ENCODE measurements around the gene QKI.

QKI gene

DNA sequence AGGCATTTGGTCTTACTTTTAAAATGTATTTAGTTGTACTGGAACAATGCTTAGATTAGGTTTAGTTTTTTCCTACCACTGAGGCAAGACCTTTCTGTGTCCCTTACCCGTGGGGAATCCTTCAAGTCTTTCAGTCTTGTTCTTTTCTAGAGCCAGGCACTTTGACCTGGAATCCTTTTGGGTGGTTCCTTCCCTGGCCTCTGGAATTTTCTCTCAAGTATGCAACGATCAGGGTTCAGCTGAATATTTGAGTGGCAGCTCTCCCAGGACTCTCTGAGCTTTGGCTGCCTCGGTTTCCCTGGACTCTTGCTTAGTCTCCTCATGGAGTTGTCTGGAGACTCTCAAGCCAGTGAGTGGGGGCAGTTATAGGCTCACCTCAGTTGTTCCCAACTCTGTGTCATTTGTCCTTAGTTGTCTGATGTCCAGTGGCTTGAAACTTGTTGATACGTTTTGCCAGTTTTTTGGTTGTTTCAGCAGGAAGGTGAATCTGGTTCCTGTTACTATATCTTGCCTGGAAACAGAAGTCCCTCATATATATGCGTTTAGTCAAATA is 118.1 kb downstream of the QKI start:
- DNase-seq (ENCODE audit: low read depth, low spot score), result no peak

DNA sequence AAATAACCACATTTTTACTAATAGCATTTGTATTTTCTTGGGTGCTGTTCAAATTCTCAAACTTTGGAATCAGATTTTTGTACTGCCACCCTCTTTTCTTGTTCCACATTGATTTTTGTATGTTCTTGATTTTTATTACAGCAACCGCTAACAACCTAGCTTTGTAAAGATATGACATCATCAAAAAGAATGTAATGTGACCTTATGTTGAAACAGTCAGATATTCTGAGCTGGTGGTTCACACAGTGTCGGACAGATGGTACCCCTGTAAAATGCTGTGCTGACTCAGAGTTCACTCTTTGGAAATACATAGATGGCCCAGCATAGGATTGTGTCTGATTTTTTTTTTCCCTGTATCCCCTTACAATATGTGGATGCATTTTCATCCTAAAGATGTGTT is 118.9 kb downstream of the QKI start:
- peak; percentile 52 for DNase-seq (ENCODE audit: low read depth, low spot score)

DNA sequence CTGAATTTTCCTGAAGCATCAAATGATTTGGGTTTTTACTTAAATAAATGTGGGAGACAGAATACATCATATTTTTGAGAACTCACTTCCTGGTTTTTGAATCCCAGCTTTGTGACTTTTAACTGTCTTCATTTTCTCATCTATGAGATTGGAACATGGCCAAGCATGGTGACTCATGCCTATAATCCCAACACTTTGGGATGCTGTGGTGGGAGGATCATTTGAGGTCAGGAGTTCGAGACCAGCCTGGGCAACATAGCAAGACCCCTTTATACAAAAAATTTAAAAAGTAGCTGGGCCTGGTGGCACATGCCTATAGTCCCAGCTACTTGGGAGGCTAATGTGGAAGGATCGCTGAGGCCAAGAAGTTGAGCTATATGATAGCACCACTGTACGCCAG is 122.3 kb downstream of the QKI start:
- no peak for DNase-seq (ENCODE audit: low read depth, low spot score)

DNA sequence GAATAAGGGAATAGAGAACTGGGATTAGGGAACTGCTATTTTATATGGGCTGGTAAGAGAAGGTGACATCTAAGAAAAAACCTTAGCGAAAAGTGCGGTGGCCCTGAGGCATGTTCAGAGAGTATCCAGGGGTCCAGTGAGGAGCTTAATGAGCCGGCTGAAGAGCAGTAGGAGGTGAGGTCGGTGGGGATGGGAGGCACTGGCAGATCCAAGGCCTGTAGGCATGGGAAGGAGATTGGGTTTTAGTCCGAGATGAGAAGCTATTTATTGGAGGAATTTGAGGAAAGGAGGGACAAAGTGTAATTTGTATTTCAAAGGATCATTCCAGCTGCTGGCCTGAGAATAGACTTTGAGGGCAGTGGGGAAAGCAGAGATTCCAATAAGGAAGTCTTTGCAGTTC is 123.8 kb downstream of the QKI start:
- DNase-seq (ENCODE audit: low read depth, low spot score), result no peak

DNA sequence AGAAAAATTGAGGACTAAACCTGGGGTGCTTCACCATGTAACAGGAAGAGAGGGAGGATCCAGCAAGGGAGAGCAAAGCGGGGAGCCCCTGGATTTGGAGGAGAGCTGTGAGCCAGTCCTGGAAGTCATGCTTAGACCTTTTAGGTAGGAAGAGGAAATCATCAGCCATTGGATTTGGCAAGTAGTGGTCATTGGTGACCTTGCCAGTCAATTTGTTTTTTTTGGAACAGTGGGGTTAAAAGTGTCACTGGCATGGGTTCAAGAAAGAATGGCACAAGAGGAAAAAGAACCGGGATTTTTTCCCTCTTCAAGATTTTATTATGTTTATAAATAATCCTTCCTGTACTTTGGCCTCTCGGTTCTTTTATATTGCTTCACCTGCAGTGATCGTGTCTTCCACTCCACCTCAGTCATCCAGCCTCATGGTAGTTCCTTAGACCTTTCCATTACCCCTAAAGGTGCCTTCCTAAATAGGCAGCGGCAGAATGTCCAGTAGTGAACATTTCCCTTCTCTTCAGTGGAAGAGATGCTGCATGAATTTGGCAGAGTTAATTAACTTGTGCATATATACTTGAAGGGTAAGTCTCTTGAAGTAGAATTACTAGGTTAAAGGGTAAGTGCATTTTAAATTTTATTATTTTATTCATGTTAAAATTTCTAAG is 124.7 kb downstream of the QKI start:
- no peak for DNase-seq (ENCODE audit: low read depth, low spot score)

DNA sequence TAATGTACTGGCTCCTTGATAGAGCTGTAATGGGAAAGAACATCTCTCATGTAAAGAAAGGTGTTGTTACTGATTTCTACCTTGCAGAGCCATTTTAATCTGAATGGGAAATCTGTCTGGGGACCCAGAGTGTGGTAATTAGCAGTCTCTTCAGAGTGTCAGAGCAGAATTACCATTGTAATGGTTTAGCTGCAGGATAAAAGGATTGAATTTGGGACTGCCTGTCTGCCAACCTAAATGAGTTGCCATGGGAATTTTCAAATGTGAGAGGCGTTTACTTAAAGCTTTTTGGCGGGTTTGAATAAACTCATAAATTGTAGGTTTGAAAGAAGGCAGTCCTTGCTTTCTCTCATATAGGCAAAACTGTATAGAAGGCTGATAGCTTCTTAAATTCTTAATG is 128.8 kb downstream of the QKI start:
- DNase-seq (ENCODE audit: low read depth, low spot score), result no peak

DNA sequence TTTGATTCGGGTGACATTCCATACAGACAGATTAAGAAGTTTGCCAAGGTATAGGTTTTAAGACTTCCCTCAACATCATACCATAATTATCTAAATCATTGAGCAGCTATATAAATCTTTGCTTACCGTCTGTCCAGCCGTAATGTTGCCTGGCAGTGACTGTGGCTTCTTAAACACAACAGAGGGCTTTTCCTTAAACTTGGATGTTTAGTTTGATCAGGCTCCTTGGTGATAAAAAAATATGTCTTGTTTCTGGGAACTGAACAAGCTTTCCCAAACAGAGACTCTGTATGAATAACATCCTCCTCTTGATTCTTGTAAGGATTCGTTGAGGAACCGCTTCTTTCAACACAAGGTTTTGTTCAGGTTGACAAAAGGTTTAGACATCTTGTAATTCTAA is 130.9 kb downstream of the QKI start:
- no peak for DNase-seq (ENCODE audit: low read depth, low spot score)

DNA sequence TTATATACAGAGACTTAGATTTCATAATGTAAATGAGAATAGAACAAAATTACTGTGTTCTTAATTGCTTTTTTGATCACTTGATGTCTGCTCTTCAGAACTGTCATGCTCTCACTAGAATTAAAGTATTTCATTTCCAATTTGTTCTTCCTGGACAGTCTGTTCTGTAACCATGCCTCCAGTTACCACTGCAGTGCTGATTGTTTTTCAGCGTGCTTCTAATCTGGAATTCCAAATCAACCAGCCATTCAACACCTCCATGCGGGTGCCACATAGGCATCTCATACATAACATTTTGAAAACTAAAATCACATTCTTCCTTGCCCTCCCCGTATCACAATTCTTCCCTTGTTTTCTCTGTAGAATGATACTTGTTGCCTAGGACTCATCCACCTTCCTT is 132.8 kb downstream of the QKI start:
- DNase-seq (ENCODE audit: low read depth, low spot score), result no peak

DNA sequence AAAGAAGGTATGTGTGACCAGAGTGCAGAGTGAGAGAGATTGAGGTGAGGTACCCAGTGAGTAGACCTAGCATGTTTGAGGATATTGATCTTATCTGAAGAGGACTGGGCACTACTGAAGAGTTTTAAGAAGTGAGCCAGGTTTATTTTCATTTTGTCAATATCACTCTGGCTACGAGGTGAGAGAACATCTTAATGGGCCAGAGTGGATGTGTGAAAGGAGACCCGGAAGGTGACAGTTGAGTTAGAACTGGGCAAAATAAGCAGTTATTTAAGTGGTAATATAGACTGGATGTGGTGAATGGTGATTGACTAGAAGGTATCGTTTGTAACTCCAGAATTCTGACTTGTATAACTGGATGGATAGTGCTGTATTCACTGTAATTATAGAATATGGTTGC is 134.1 kb downstream of the QKI start:
- no peak for DNase-seq (ENCODE audit: low read depth, low spot score)

DNA sequence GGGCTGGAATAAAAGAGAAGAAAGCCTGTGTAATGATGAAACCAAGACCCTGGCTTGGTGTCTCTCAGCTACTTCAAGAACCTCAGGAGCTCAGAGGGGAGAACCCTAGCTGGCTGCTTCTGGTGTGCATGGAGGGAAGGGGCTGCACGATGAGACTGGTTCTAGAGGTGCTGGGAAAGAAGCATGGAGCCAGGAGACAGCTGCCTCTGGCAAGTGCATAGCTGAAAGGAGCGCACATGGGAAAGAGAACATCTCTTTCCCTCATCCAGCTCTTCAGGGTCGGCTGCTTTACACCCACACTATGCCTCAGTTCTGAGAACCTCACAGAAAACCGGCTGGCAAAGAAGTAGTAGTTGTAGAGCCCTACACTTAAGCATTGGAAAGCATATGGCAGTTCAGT is 139.5 kb downstream of the QKI start:
- DNase-seq (ENCODE audit: low read depth, low spot score), result no peak

DNA sequence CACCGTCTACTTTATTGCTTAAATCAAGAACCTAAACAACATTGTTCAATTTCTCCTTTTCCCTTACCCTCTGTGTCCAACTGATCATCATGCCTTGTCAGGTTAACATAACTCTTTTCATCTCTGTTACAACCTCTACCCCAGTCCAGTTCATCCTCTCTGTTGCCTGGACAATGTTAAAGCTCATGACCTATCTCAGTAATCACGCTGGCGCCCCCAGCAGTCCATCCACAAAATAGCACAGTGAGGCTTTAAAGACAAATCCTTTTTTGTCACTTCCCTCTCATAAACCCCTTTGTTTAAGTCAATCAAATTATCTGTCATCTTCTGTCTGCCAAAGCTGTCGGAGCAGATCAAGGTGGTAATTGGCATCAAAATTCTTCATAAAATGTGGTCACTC is 140.1 kb downstream of the QKI start:
- DNase-seq (ENCODE audit: low read depth, low spot score), result no peak

DNA sequence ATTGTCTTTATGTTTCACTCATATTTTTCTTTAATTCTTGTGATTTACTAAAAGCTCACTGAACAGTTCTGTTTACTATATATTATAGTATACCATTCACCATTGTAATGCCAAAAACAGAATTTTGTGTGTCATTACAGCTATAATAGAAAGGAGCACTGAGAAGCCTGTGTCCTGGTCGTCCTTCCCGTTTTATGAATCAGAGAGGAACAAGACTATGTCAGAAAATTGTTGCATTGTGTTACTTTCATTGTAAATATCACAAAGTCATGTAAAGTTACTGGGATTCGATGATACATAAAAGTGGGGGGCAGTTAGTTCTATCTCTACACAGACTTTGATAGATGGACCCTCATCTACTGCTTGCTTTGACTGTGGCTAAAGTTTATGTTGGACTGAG is 145.1 kb downstream of the QKI start:
- no peak for DNase-seq (ENCODE audit: low read depth, low spot score)

DNA sequence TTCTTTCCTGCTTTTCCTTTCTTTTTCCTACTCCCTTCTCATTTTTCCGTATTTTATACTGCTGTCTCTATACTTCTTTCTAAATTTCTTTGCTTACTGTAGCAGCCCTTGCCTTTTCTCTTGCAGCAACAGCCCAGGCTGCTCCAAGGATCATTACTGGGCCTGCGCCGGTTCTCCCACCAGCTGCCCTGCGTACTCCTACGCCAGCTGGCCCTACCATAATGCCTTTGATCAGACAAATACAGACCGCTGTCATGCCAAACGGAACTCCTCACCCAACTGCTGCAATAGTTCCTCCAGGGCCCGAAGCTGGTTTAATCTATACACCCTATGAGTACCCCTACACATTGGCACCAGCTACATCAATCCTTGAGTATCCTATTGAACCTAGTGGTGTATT is 148.8 kb downstream of the QKI start:
- no peak for DNase-seq (ENCODE audit: low read depth, low spot score)

DNA sequence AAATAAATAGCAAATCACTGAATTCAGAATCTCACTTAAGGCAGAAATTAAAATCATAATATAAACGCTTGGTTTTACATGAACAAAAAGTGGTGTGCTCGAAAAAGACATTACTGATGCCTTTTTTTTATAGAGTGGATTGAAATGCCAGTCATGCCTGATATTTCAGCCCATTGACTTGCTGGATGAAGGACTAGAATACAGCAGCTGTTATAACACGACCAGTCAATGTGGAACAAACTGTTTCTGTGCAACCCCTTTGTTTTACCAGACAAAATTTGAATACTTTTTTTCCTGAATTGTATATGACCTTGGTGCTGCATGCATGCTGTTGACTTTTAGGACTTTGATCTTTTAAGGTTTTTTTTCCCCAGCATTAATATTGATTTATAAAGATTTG is 150.0 kb downstream of the QKI start:
- no peak for DNase-seq (ENCODE audit: low read depth, low spot score)

DNA sequence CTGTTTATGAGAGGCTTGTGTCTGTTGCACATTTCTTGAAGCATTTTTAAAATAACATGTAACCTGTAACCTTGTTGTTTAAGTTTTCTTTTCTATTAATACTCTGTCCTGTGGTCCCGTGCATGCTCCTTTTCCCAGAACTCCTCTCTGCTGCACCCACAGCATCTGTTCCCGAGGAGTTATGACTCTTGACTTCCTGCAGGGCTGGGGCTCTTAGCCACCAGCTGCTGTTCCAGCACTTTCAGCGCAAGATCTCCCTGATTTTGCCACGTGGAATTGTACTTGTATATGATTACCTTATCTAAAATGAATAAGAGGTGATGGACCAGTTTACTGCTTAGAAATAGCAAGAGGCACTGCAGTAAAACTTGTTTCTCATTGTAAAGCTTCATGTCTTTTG is 150.6 kb downstream of the QKI start:
- no peak for DNase-seq (ENCODE audit: low read depth, low spot score)

DNA sequence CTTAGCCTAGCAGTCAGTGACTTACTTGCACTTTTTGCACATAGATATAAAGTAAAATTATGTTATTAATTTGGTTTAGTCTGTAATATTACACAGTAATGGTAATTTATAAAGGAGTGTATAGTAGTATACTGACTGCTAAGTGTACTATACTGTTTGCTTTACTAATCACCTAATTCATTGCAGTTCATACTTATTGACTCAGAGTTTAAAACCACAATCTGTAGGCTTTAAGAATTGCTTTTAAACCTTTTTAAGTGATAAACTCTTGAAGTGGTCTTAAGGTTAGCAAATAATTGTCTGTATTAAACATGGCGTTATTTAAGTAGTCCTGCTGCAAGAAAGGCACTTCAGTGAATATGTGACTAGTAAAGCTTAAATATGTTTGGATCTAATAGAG is 151.5 kb downstream of the QKI start:
- no peak for DNase-seq (ENCODE audit: low read depth, low spot score)

DNA sequence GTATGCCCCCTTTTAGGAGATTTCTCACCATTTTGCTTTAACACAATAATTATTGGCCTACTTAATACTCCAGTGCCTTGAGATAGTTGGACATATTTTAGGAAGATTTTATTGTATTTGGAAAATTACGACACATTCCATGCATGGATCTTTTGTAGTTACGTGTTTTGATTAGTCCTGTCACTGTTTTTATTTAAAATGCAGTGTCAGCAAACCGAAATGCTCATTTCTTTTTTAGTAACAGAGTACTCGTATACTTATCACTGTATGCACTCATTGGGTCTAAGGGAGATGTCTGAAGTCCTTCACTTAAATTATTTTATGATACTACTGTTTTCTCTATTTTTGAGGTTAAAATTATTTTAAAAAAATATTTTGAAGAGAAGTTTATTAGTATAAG is 153.8 kb downstream of the QKI start:
- DNase-seq (ENCODE audit: low read depth, low spot score), result no peak

DNA sequence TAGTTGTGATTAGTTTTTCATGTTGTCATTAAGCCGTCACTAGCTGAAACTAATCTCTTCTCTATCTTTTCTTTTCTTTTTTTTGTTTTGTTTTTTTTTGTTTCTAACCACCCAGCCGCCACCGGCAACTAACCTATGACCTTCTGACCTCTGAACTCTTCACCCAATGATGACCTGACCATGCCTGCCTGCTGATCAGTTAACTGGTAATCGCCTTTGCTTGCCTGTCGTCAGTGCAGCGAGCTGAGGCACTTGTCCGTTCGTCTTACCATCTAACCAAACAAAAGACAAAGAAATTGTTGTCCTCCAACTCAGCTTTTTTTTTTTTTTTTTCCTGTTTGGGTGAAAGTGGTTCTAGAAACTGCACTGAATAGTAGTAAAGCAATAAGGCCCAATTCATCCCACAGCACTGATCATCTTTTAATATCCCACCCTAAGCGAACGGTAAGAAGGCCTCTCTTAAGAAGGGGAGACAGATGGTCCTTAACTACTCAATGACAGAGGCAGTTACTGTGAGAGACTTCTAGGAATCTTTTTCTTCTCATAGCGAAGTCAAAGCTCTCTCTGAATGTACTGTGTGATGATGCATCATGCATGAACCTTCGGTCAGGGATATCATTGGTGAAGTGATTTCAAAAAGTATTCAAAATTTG is 156.2 kb downstream of the QKI start:
- DNase-seq (ENCODE audit: low read depth, low spot score), result no peak

DNA sequence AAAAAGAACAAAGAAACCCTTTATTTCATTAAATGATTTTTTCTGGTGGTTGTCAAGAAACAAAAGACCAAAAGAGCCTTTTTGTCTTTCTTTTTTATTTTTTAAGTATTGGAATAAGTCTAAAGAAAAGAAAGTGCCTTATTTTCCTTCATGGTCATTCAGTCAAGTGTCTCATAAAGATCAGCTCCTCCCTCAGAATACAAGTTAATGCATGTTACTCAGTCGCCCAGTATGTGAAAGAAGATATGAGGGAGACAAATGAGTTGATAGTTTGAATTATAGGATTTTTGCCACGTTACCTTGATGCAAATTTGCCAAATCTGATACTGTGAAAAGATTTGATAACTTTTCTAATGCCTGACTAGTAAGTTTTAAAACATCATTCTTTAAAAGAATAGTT is 157.2 kb downstream of the QKI start:
- DNase-seq (ENCODE audit: low read depth, low spot score), result no peak

DNA sequence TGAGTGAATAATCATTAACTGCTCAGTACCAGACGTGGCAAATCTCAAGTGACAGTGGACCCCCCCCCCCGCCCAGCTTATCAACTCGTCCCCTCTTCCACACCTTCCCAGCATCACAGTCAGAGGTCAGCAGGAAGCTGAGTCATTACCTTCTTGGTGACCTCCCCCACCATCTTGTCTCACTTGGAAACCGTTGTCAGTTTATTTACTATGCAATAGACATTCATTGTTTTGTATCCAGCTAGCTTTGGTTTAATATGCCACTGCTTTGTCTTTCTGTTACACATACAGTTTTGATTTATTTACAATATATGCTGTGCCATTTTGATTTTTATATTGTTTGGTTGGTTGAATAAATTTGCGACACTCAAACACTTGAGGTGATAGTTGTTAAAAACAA is 158.1 kb downstream of the QKI start:
- DNase-seq (ENCODE audit: low read depth, low spot score), result no peak

DNA sequence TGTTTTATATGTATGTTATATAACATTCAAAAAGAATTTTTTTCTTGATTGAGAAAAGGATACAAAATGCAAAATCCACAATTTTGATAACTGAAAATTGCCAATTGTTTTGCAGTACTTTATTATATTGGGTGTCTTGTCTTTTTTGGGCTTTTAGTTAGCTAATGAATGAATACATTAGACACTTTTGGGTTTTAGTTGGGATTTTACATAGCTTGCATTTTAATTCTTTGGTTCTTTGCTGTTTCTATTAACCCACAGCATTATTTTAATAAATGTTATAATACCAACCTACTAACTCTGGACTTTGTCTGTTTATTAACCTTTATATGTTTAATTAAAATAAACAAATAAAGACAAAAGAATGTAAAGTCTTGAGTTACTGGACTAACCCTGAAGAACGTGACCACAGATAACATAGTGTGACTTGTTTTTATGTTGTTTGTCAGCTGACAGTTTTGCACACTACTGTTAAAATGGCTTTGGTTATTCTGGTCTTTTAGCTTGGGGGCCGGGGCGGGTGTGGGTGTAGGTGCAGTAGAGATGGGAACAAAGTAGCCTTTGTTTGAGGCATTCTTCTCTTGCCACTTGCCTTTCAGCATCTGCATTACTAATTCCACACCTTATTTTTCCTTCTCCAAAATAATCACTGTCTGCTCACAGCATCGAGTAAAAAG is 159.1 kb downstream of the QKI start:
- DNase-seq (ENCODE audit: low read depth, low spot score), result no peak

DNA sequence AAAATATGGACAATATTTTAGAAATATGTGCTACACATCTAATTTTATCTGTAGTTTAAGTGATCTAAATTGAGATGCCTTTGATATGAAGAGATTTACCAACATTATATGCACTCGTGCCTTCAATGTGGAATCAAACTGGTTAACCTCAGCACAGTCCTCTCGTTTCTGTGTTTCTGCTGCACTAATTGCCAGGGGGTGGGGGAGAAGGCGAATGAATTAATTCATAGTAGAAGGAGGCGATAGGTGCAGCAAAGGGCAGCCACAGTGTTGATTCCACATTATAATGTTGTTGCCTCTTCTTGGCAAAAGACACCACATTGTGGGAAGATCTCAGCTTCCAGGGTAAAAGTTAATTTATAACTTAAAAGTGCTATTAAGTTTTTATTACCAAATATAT is 161.6 kb downstream of the QKI start:
- no peak for DNase-seq (ENCODE audit: low read depth, low spot score)

DNA sequence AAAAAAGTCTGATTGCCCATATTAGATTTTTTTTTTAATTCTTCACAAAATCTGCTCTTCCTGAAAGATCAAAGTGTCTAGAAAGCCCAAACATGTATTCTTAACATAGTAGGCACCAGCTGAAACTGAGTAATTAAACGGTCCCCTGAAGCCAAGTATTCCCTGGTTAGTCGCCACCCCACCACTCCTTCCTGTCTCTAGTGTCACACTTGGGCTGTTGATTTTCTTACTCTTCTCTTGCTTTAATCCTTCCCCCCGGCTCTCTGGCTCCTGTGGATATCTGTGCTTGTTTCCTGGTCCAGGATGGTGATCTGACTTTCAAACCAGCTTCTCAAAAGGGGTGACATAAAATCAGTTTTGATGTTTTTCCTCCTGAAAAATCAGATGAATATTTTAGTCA is 162.9 kb downstream of the QKI start:
- DNase-seq (ENCODE audit: low read depth, low spot score), result no peak

Measured in smooth muscle cell of the brain vasculature (primary cell).